GM12875 (cell line): ENCODE measurements around the gene ALG13.
"Not testable (repeated sequence)": the region's sequence is repeated elsewhere in the genome, so short reads cannot be mapped to it uniquely, and the experiment has no call there.

ENCODE experiments used
- H3K4me3 ChIP-seq: one replicate; pipeline ENCODE4 v1.5.1; 2011; ENCODE audit warnings: low read depth, low read length, control low read depth
- TF ChIP-seq, protein P1 (sequence below): IDR thresholded peaks from 2 replicates; pipeline ENCODE4 v1.5.1; 2011; ENCODE audit warnings: low read depth, mild to moderate bottlenecking, control low read depth, inconsistent platforms, low read length, moderate library complexity, borderline replicate concordance; ENCODE audit not compliant: insufficient read depth

The ALG13 gene

DNA sequence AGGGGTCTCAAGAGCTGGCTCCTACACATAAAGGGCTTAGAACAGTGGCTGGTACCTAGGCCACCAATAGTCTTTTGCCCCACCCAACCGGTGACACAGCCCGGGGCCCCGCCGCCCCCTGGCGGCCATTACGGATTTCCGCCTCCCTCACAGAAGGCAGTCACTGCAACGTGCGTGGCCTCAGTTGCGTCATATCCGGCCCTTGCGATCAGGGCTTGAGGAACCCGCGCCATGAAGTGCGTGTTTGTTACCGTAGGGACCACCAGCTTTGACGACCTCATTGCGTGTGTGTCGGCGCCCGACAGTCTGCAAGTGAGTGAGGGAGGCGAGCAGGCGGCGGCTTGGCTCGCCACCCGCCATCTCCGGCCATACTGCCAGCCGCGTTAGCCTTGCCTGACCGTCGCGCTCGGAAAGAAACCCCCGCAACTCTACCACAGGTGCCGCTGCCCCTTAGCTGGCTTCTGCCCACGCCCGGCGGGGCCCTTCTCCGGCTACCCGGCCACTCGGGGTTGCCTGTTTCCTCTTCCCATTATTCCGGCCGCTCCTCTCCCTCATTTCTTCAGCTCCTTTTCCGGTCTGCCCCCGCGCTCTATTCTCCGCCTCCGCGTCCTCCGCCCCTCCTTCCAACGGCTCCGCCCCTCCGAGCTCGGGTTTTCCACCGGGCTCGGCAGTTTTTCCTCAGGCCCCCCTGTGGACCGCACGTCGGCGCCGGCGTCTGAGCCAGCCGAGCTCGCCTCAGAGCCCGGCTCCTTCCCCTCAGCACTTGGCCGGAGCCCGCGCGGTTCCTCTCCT lies at the start of gene ALG13:
ALG13 (plus strand) TSS at position 183 of the 792 bp plus-strand sequence; CDS start at position 232, 49 bp downstream.
- peak within 1 kb of the TSS; percentile 94 for H3K4me3 ChIP-seq
- TF ChIP-seq, protein P1, sequence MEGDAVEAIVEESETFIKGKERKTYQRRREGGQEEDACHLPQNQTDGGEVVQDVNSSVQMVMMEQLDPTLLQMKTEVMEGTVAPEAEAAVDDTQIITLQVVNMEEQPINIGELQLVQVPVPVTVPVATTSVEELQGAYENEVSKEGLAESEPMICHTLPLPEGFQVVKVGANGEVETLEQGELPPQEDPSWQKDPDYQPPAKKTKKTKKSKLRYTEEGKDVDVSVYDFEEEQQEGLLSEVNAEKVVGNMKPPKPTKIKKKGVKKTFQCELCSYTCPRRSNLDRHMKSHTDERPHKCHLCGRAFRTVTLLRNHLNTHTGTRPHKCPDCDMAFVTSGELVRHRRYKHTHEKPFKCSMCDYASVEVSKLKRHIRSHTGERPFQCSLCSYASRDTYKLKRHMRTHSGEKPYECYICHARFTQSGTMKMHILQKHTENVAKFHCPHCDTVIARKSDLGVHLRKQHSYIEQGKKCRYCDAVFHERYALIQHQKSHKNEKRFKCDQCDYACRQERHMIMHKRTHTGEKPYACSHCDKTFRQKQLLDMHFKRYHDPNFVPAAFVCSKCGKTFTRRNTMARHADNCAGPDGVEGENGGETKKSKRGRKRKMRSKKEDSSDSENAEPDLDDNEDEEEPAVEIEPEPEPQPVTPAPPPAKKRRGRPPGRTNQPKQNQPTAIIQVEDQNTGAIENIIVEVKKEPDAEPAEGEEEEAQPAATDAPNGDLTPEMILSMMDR, result peak; percentile 64

DNA sequence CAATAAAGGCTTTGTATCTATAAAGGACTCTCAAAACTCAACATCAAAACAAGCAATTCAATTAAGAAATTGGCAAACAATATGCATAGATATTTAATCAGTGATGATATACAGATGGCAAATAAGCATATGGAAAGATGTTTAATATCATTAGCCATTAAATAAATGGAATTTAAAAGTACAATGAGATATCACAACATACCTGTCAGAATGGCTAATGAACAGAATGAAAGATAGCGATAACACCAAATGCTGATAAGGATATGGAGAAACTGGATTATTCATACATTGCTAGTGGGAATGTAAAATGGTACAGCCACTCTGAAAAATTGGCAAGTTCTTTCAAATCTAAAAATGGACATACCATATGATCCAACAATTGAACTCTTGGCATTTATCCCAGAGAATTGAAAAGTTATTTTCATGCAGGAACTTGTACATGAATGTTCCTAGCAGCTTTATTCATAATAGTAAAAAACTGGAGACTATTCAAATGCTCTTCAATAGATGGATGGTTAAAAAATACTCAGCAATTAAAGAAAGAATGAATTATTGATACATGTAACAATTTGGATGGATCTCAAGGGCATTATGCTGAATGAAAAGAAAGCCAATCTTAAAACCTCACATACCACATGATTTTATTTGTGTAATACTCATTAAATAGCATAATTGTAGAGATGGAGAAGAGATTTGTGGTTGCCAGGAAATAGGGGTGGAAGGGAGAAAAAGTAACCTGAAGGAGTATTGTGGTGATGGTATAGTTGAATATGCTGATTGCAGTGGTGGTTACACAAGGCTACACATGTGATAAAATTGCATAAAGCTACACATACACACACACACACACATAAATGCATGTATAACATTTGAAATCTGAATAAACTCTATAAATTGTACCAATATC lies 45.9 kb upstream of the ALG13 start:
- TF ChIP-seq, protein P1, result no peak
- no peak overlapping the region for H3K4me3 ChIP-seq

DNA sequence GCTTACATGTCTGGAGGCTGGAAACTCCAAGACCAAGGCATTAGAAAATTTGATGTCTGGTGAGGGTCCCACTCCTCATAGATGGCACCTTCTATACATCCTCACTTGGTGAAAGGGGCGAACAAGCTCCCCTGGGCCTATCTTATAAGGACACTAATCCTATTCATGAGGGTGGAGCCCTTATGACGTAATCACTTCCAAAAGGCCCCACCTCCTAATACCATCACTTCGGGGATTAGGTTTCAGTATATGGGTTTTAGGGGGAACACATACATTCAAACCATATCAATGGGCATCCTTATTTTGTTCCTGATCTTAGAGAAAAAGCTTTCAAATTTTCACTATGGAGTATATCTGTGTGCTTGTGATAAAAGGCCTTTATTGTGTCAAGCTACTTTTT lies 39.0 kb upstream of the ALG13 start:
- H3K4me3 ChIP-seq, result no peak overlapping the region
- TF ChIP-seq, protein P1, result no peak

DNA sequence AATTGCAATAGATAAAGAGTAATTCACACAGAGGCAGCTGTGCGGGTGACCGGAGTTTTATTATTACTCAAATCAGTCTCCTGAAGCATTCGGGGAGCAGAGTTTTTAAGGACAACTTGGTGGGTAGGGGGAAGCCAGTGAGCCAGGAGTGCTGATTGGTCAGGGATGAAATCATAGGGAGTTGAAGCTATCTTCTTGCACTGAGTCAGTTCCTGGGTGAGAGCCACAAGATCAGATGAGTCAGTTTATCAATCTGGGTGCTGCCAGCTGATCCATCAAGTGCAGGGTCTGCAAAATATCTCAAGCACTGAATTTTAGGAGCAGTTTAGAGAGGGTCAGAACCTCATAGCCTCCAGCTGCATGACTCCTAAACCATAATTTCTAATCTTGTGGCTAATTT lies 35.8 kb upstream of the ALG13 start:
- H3K4me3 ChIP-seq, result not testable (repeated sequence)

DNA sequence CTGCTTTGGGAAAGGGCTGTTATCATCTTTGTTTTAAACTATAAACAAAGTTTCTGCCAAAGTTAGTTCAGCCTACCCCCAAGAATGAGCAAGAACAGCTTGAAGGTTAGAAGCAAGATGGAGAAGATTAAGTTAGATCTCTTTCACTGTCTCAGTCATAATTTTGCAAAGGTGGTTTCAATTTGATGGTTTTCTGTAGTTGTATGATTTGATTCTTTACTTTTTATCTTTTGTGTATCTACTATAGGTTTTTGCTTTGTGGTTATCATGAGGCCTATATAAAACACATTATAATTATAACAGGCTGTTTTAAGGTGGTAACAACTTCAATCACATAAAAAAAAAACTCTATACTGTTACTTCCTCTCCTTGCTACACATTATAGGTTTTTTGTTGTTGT lies 35.4 kb upstream of the ALG13 start:
- no peak overlapping the region for H3K4me3 ChIP-seq
- TF ChIP-seq, protein P1, result no peak

DNA sequence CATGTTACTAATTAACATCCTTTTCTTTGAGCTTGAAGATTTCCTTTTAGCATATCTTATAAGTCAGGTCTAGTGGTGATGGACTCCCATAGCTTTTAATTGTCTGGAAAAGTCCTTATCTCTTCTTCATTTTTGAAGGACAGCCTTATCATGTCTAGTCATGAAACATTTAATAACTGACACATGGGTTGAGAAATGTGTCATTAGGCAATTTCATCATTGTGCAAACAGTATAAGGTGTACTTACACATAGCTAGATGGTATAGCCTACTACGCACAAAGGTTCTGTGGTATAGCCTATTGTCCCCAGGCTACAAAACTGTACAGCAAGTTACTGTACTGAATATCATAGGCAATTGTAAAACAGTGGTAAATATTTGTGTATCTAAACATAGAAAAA lies 34.5 kb upstream of the ALG13 start:
- TF ChIP-seq, protein P1, result no peak
- H3K4me3 ChIP-seq, result no peak overlapping the region

DNA sequence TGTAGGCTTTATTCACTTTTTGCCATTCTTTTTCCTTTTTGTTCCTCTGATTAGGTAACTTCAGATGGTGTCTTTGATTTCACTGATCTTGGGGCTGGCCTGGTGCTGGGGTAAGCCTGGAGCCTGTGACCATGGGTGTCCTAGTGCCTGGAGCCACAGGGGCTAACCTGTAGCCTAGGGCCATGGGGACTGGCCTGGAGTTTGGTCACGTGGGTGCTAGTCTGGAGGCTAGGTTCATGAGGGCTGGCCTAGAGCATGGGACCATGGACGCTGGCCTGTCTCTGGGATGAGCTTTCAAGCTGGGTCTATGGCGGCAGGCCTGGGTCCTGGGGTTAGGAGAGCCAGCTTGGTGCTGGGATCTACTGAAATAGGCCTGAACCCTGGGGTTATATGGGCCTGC lies 32.2 kb upstream of the ALG13 start:
- no peak overlapping the region for H3K4me3 ChIP-seq
- TF ChIP-seq, protein P1, result no peak
